Fibroblast of lung (primary cell): Measurements from ENCODE around the gene GPR61. TPM values are rescaled to one million over a fixed set of nuclear protein-coding genes. Genes with fewer than 3 reads are reported as not detected.

Experiments used
- DNase-seq, 2 donors: peaks; one replicate each; pipeline versions ENCODE4 v3.0.0 to v3.0.0-alpha.2; 2010; ENCODE audit warnings: low read depth in 2 of 2
- H2AFZ ChIP-seq: 2 replicates; pipeline ENCODE4 v1.5.1; 2012; ENCODE audit warnings: low read length, control low read depth, inconsistent platforms
- H3K27ac ChIP-seq: 2 replicates; pipeline ENCODE4 v1.5.1; 2011; ENCODE audit warnings: low read length, control low read depth; ENCODE audit not compliant: insufficient read depth
- H3K27me3 ChIP-seq: 2 replicates; pipeline ENCODE4 v1.5.1; 2011; ENCODE audit warnings: mild to moderate bottlenecking, low read length; ENCODE audit not compliant: control insufficient read depth, insufficient read depth
- H3K36me3 ChIP-seq: 2 replicates; pipeline ENCODE4 v1.5.1; 2011; ENCODE audit warnings: low read length; ENCODE audit not compliant: control insufficient read depth, insufficient read depth
- H3K4me1 ChIP-seq: 2 replicates; pipeline ENCODE4 v1.5.1; 2011; ENCODE audit warnings: low read length; ENCODE audit not compliant: control insufficient read depth, insufficient read depth; ENCODE audit errors: extremely low read depth
- H3K4me2 ChIP-seq: 2 replicates; pipeline ENCODE4 v1.5.1; 2011; ENCODE audit warnings: low read length, control low read depth; ENCODE audit not compliant: insufficient read depth; ENCODE audit errors: extremely low read depth
- H3K4me3 ChIP-seq, 4 experiments: fragments of 200-600 bp in 1 of 4; sonication (generic) in 1 of 4; replicated peaks in 1 of 4; 2 replicates each; pipeline ENCODE4 v1.5.1; 2011 to 2016; ENCODE audit warnings: low read length in 4 of 4, low read depth in 3 of 4, mild to moderate bottlenecking in 3 of 4, control low read depth in 2 of 4, inconsistent platforms in 1 of 4, mixed read lengths in 1 of 4; ENCODE audit not compliant: insufficient read depth in 1 of 4; ENCODE audit errors: control extremely low read depth in 1 of 4
- H3K79me2 ChIP-seq: 2 replicates; pipeline ENCODE4 v1.5.1; 2012; ENCODE audit warnings: mild to moderate bottlenecking, low read length, inconsistent platforms; ENCODE audit not compliant: control insufficient read depth, insufficient read depth
- H3K9ac ChIP-seq: 2 replicates; pipeline ENCODE4 v1.5.1; 2011; ENCODE audit warnings: mild to moderate bottlenecking, low read length, control low read depth; ENCODE audit not compliant: insufficient read depth
- H3K9me3 ChIP-seq: 2 replicates; pipeline ENCODE4 v1.5.1; 2012; ENCODE audit warnings: low read depth, low read length; ENCODE audit not compliant: control insufficient read depth, insufficient read depth
- H4K20me1 ChIP-seq: 2 replicates; pipeline ENCODE4 v1.5.1; 2011; ENCODE audit warnings: low read length; ENCODE audit not compliant: control insufficient read depth, insufficient read depth; ENCODE audit errors: extremely low read depth
- EZH2 ChIP-seq: IDR thresholded peaks from 2 replicates; pipeline ENCODE4 v1.5.1; 2012; ENCODE audit warnings: low read length, control low read depth, mild to moderate bottlenecking; ENCODE audit errors: missing control alignments
- polyA plus RNA-seq, 2 donors: library from polyadenylated mRNA; depleted of rRNA in 1 of 2; stranded (reverse) in 1 of 2; unstranded in 1 of 2; fragments of >200 nt; gene quantifications; 2 replicates each; pipeline ENCODE4 v1.2.1, GENCODE V29; 2011 to 2012; ENCODE audit warnings: missing spikeins in 1 of 2
- total RNA-seq: library from RNA; depleted of rRNA; stranded (reverse); fragments of >200 nt; gene quantifications from 2 replicates; pipeline ENCODE4 v1.2.1, GENCODE V29; 2014
- TF ChIP-seq, protein P1 (sequence below), 2 donors: IDR thresholded peaks in 1 of 2; conservative IDR thresholded peaks in 1 of 2; 1 replicate in 1 of 2; 2 replicates in 1 of 2; pipeline ENCODE4 v1.5.1; 2011 to 2012; ENCODE audit warnings: low read length in 2 of 2, control low read depth in 1 of 2, inconsistent platforms in 1 of 2, low read depth in 1 of 2, mild to moderate bottlenecking in 1 of 2

The GPR61 gene
- total and polyA plus RNA-seq, 2 donors (not counting 1 experiment from before 2014, with no cell fraction given), result 0.01 TPM; not detected in 1

DNA sequence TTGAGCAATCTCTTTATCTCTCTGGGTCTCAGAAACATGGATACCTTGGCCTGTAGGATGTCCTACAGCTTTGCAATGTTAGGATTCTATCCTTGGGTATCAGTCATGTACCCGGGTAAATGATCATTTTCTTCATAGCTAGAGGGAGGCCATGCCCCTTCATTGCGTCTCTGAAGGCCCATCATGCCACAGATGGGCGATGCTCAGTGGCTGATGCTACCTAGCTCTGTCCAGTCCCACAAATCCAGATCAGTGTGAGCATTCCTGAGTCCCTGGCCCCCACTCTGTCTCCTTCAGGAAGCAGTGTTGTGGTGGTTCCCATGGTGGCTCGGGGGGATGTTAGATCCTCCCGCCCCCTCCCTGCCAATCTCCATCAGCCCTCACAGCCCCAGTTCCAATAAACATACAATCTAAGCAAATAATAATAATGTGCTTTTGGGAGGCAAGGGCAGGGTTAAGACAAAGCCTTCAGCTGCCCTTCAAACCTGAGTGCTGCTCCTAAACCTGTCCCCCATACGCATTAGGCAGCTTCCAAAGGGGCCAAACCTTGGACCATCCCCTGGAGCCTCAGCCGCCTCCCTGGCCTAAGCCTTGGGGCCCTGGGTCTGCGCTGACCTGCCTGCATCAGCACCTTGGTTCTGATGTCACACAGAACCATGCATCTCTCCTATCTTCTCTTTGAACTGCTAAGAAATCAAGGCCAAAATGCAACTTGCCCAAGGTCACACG, 681 bp upstream of the GPR61 start:
- no peak for DNase-seq

DNA sequence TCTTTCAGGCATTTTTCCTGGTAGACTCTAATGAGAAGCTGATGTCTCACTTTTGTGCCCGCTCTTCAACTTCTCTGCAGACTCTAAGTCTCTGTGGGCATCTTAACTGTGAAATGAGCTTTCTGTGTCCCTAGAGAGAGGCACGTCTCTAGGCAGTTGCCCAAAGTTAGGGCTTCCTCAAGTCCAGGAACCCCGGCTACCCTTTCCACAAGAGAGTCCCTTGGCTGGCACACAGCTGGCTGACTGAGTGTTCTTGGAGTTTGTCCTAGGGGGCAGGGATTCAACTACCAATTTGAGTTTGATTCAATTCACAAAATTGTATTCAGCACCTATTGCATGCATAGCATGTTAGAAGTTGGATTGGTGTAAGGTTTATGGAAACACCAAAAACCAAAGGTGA, 1.4 kb downstream of the GPR61 start:
- Histone ChIP-seq H3K27ac (no peak overlapping the region), H3K36me3 (no peaks in the 10 kb centered on the region), H2AFZ (no peak overlapping the region), H3K9ac (no peak overlapping the region), H3K4me3 (no peak overlapping the region), H3K27me3 (peaks cover 34% of the 10 kb centered on the region), H3K79me2 (no peaks in the 10 kb centered on the region), H3K4me1 (no peaks in the 10 kb centered on the region), H4K20me1 (no peaks in the 10 kb centered on the region), H3K9me3 (no peaks in the 10 kb centered on the region), H3K4me2 (no peak overlapping the region)
- TF ChIP-seq, protein P1, sequence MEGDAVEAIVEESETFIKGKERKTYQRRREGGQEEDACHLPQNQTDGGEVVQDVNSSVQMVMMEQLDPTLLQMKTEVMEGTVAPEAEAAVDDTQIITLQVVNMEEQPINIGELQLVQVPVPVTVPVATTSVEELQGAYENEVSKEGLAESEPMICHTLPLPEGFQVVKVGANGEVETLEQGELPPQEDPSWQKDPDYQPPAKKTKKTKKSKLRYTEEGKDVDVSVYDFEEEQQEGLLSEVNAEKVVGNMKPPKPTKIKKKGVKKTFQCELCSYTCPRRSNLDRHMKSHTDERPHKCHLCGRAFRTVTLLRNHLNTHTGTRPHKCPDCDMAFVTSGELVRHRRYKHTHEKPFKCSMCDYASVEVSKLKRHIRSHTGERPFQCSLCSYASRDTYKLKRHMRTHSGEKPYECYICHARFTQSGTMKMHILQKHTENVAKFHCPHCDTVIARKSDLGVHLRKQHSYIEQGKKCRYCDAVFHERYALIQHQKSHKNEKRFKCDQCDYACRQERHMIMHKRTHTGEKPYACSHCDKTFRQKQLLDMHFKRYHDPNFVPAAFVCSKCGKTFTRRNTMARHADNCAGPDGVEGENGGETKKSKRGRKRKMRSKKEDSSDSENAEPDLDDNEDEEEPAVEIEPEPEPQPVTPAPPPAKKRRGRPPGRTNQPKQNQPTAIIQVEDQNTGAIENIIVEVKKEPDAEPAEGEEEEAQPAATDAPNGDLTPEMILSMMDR (conservative IDR thresholded peaks at IDR 0.05 in 1 of 2, IDR thresholded peaks at IDR 0.05 in 1 of 2; ENCODE audit: low read depth in 1 of 2, low read length in 2 of 2), result no peak
- TF ChIP-seq EZH2, result no peak
- DNase-seq, result no peak

More for the DNA sequence above, 681 bp upstream of the GPR61 start:
- TF ChIP-seq, protein P1 (conservative IDR thresholded peaks at IDR 0.05 in 1 of 2, IDR thresholded peaks at IDR 0.05 in 1 of 2; ENCODE audit: low read depth in 1 of 2, low read length in 2 of 2), result no peak
- TF ChIP-seq EZH2, result no peak
- H3K4me3 ChIP-seq, result no peak overlapping the region
- H3K79me2 ChIP-seq, result no peaks in the 10 kb centered on the region
- H3K4me2 ChIP-seq, result no peak overlapping the region
- H3K9me3 ChIP-seq, result no peaks in the 10 kb centered on the region
- H3K4me1 ChIP-seq, result no peaks in the 10 kb centered on the region
- H3K27me3 ChIP-seq, result peaks cover 32% of the 10 kb centered on the region
- no peak overlapping the region for H2AFZ ChIP-seq
- no peaks in the 10 kb centered on the region for H4K20me1 ChIP-seq
- no peak overlapping the region for H3K27ac ChIP-seq
- no peaks in the 10 kb centered on the region for H3K36me3 ChIP-seq
- H3K9ac ChIP-seq, result no peak overlapping the region

DNA sequence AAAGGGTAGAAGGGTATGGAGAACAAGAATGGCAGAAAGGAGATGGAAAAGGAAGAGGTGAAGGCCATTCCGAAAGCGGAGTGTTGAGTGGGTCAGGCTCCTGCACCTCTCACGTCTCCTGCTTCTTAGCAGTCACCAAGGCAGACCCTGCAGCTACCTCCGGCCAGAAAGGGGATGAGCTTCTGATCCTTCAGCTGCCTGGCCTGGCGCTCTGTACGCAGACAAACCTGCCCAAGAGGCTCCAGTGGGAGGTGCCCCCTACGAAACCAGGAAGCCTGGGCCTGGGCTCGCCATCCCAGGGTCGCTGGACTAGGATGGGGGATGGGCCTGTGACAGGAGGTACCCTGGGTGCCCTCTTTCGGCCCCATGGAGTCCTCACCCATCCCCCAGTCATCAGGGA, 3.0 kb downstream of the GPR61 start:
- H4K20me1 ChIP-seq, result no peaks in the 10 kb centered on the region
- no peak overlapping the region for H3K9ac ChIP-seq
- no peak overlapping the region for H2AFZ ChIP-seq
- no peak overlapping the region for H3K27ac ChIP-seq
- H3K4me1 ChIP-seq, result peaks cover 5% of the 10 kb centered on the region
- no peak overlapping the region for H3K4me2 ChIP-seq
- DNase-seq, result no peak
- H3K27me3 ChIP-seq, result peaks cover 33% of the 10 kb centered on the region
- TF ChIP-seq, protein P1 (conservative IDR thresholded peaks at IDR 0.05 in 1 of 2, IDR thresholded peaks at IDR 0.05 in 1 of 2; ENCODE audit: low read depth in 1 of 2, low read length in 2 of 2), result no peak
- TF ChIP-seq EZH2, result no peak
- no peak overlapping the region for H3K4me3 ChIP-seq
- no peaks in the 10 kb centered on the region for H3K36me3 ChIP-seq
- H3K9me3 ChIP-seq, result no peaks in the 10 kb centered on the region
- peaks cover 3% of the 10 kb centered on the region for H3K79me2 ChIP-seq
